ENCODE data around the gene RNF39. TPM values are rescaled to one million over a fixed set of nuclear protein-coding genes. Genes with fewer than 3 reads are reported as not detected.

RNF39 gene
- total and polyA plus RNA-seq, 2 donors (not counting 3 experiments of a cell fraction or from before 2014, with no cell fraction given), result not detected

DNA sequence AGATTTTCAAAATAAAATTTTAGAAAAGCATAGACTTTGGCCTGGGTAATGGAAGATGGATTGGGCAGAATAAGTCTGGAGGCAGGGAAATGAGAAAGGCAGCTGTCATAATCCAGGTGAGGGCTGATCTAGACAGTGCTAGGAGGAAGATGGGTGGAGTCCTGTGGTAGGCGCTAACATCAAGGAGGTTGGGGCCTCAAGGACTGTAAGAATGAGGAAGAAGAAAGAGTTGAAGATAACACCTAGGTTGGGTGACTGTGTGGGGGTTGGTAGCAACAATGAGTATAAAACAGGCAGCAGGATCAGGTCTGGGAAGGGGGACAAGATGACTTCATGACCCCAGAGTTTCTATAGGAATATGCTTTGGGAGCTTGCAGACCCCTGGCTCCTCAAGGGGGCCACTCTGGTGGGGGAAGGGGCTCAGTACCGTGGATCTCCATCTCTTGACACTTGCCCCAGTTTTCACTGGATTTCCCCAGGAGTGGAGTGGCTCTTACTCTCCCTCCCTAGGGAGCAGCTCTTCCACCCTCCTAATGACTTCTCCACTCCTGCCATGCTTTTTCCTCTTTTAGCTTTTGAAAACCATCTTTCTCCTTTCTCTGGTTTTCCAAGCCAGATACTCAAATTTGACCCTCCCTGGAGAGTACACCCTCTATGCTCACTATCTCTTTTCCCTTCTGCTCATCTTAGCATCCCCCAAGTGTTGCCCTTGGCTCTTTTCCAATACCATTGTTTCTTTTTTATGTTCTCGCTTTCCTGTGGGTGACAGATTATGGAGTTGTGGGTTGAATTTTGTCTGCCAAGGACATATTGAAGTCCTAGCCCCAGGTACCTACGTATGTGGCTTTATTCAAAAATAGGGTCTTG is 22.6 kb upstream of the RNF39 start:
- H3K4me2 ChIP-seq (ENCODE audit: insufficient read depth, low read length), result no peak overlapping the region
- no peak overlapping the region for H3K4me3 ChIP-seq (replicated peaks in 1 of 3; ENCODE audit: insufficient read depth in 1 of 3, low read depth in 1 of 3, low read length in 3 of 3)
- TF ChIP-seq EZH2 (IDR thresholded peaks at IDR 0.05; ENCODE audit: borderline replicate concordance, low read depth, low read length, severe bottlenecking), result no peak
- no peak for TF ChIP-seq GATA2 (IDR thresholded peaks at IDR 0.05; ENCODE audit: insufficient read depth, insufficient read length, low read depth, low read length)
- no peak for TF ChIP-seq POLR2AphosphoS5 (IDR thresholded peaks at IDR 0.05; ENCODE audit: insufficient read depth, low read depth, low read length)
- no peak for TF ChIP-seq JUN (IDR thresholded peaks at IDR 0.05; ENCODE audit: borderline replicate concordance, insufficient read depth, insufficient read length, low read depth)
- no peak for TF ChIP-seq MYC (IDR thresholded peaks at IDR 0.05; ENCODE audit: low read depth, low read length)
- TF ChIP-seq FOS (IDR thresholded peaks at IDR 0.05; ENCODE audit: borderline replicate concordance, insufficient read depth, low read length), result no peak
- TF ChIP-seq POLR2A (IDR thresholded peaks at IDR 0.05; ENCODE audit: low read depth, low read length), result no peak
- TF ChIP-seq, protein P1, sequence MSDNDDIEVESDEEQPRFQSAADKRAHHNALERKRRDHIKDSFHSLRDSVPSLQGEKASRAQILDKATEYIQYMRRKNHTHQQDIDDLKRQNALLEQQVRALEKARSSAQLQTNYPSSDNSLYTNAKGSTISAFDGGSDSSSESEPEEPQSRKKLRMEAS (IDR thresholded peaks at IDR 0.05; ENCODE audit: insufficient read depth, insufficient read length), result no peak
- TF ChIP-seq, protein P2, sequence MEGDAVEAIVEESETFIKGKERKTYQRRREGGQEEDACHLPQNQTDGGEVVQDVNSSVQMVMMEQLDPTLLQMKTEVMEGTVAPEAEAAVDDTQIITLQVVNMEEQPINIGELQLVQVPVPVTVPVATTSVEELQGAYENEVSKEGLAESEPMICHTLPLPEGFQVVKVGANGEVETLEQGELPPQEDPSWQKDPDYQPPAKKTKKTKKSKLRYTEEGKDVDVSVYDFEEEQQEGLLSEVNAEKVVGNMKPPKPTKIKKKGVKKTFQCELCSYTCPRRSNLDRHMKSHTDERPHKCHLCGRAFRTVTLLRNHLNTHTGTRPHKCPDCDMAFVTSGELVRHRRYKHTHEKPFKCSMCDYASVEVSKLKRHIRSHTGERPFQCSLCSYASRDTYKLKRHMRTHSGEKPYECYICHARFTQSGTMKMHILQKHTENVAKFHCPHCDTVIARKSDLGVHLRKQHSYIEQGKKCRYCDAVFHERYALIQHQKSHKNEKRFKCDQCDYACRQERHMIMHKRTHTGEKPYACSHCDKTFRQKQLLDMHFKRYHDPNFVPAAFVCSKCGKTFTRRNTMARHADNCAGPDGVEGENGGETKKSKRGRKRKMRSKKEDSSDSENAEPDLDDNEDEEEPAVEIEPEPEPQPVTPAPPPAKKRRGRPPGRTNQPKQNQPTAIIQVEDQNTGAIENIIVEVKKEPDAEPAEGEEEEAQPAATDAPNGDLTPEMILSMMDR (IDR thresholded peaks at IDR 0.05; ENCODE audit: extremely low read depth in 1 of 2, insufficient read depth in 1 of 2, low read depth in 1 of 2, low read length in 2 of 2), result no peak
- H3K27me3 ChIP-seq (ENCODE audit: control insufficient read depth in 2 of 2, insufficient read depth in 2 of 2, low read length in 2 of 2), result peaks cover 31 to 48% of the 10 kb centered on the region in 2 experiments
- H3K9me3 ChIP-seq (replicated peaks; ENCODE audit: control insufficient read depth, insufficient read depth, low read length), result no peaks in the 10 kb centered on the region
- H4K20me1 ChIP-seq (replicated peaks; ENCODE audit: control insufficient read depth, extremely low read depth, insufficient read depth, low read length), result no peaks in the 10 kb centered on the region
- FAIRE-seq (no peak), DNase-seq (ENCODE audit: low read depth, low spot score) (no peak)
- H3K27ac ChIP-seq (ENCODE audit: insufficient read depth, low read depth, low read length), result no peak overlapping the region
- no peak overlapping the region for H2AFZ ChIP-seq (ENCODE audit: low read depth, low read length)
- dilution Hi-C loops (cut with MboI; ENCODE audit: extremely low pct_ligation_motif_present, low sequenced_read_pairs), result no loop called here
- POLR2A ChIA-PET, result no interaction called here
- no peaks in the 10 kb centered on the region for H3K36me3 ChIP-seq (ENCODE audit: control insufficient read depth in 2 of 2, extremely low read depth in 1 of 2, insufficient read depth in 2 of 2, low read length in 2 of 2)
- peaks cover 13% of the 10 kb centered on the region for H3K4me1 ChIP-seq (ENCODE audit: control insufficient read depth, extremely low read depth, insufficient read depth, low read length)
- H3K9ac ChIP-seq (replicated peaks; ENCODE audit: extremely low read depth, insufficient read depth, low read length), result no peak overlapping the region
- CTCF ChIA-PET, result interaction anchor here (1.9 kb wide), 1 partner anchor 33 kb away, joined by 5 read pairs; no protein-coding TSS in a partner anchor
- no peaks in the 10 kb centered on the region for H3K79me2 ChIP-seq (ENCODE audit: control insufficient read depth, insufficient read depth, low read length)
- intact Hi-C loops (cut with micrococcal nuclease), result no loop called here
- no peaks in the 10 kb centered on the region for H3K9me1 ChIP-seq (replicated peaks; ENCODE audit: control insufficient read depth, extremely low read depth, insufficient read depth, low read length)
- BruUV-seq (replicated peaks), result no TSS peak
